Mesothelial cell of epicardium (in vitro differentiated cells): Measurements from ENCODE around the gene WWP2. TPM values are rescaled to one million over a fixed set of nuclear protein-coding genes. Genes with fewer than 3 reads are reported as not detected.

Experiments used
- DNase-seq, 2 experiments: peaks; one replicate each; pipeline ENCODE4 v3.0.0; 2021; ENCODE audit warnings: low spot score in 2 of 2; ENCODE audit not compliant: unreplicated experiment in 2 of 2
- H3K27ac Mint-ChIP-seq: 2 replicates; pipeline ENCODE4 v1.8.0; 2021; ENCODE audit warnings: mixed read lengths
- H3K27me3 Mint-ChIP-seq: 2 replicates; pipeline ENCODE4 v1.8.0; 2021; ENCODE audit warnings: low read depth, mixed read lengths
- H3K36me3 Mint-ChIP-seq: 2 replicates; pipeline ENCODE4 v1.8.0; 2021; ENCODE audit warnings: mixed read lengths
- H3K4me1 Mint-ChIP-seq: 2 replicates; pipeline ENCODE4 v1.8.0; 2021; ENCODE audit warnings: mixed read lengths
- H3K4me3 Mint-ChIP-seq: 2 replicates; pipeline ENCODE4 v1.8.0; 2021; ENCODE audit warnings: mild to moderate bottlenecking, moderate library complexity, mixed read lengths
- H3K9me3 Mint-ChIP-seq: 2 replicates; pipeline ENCODE4 v1.8.0; 2021; ENCODE audit warnings: mixed read lengths
- total RNA-seq: library from RNA; stranded (reverse); gene quantifications from 3 replicates; pipeline ENCODE4 v1.2.1, GENCODE V29; 2021
- TF ChIP-seq, protein P1 (sequence below): fragments of 200-600 bp; sonication (generic); IDR thresholded peaks from one replicate; pipeline ENCODE4 v1.5.0; 2021; ENCODE audit warnings: antibody characterized with exemption; ENCODE audit not compliant: unreplicated experiment

The WWP2 gene
- total RNA-seq, 1 donor from 2014 or later = 39.6 TPM

DNA sequence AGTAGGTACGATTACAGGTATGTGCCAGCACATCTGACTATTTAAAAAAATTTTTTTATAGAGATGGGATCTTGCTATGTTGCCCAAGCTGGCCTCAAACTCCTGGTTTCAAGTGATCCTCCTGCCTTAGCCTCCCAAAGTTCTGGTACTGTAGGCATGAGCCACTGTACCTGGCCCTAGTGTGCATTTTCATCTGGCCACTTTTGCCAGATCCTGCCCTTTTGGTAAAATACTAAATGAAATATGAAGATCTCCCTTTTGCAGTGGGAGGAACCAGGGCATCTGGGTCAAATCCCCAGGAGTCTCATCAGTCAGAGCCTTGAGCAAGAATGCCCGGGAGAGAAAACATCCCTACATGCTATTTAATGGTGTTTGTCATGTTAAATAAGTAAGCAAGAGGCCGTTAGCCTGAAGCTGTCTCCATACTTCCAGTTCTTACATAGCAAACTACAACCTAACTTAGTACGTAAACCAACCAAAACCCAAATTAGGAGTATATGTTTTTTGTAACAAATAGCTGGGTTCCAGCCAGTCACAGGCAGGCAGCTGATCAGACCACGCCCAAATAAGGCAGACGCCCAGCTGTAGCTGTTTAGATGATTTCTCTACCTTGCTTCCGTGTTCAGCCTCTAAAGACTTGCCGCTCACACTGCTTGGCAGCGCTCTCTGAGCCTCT is 142.5 kb downstream of the WWP2 start:
- TF ChIP-seq, protein P1, sequence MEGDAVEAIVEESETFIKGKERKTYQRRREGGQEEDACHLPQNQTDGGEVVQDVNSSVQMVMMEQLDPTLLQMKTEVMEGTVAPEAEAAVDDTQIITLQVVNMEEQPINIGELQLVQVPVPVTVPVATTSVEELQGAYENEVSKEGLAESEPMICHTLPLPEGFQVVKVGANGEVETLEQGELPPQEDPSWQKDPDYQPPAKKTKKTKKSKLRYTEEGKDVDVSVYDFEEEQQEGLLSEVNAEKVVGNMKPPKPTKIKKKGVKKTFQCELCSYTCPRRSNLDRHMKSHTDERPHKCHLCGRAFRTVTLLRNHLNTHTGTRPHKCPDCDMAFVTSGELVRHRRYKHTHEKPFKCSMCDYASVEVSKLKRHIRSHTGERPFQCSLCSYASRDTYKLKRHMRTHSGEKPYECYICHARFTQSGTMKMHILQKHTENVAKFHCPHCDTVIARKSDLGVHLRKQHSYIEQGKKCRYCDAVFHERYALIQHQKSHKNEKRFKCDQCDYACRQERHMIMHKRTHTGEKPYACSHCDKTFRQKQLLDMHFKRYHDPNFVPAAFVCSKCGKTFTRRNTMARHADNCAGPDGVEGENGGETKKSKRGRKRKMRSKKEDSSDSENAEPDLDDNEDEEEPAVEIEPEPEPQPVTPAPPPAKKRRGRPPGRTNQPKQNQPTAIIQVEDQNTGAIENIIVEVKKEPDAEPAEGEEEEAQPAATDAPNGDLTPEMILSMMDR = no peak

DNA sequence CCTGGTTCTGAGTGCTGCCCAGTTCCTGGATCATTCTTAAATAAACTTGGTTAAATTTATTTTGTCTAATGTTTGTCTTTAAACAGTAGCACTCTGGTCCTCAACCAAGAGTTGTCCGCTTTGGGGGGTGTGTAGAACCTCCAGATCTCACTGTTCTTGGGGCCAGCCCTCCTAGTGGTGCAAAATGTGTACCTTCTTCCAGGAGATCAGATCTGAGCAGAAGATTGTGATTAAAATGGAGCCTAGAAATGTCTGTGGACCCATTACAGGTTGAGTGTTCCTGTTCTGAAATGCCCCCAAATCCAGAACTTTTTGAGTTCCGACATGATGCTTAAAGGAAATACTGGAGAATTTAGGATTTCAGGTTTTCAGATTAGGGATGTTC is 143.0 kb downstream of the WWP2 start:
- peaks cover 14% of the 10 kb centered on the region for H3K36me3 Mint-ChIP-seq
- no peak for DNase-seq
- H3K9me3 Mint-ChIP-seq = no peaks in the 10 kb centered on the region
- TF ChIP-seq, protein P1 = no peak
- H3K4me3 Mint-ChIP-seq = no peak overlapping the region
- no peak overlapping the region for H3K27ac Mint-ChIP-seq
- no peaks in the 10 kb centered on the region for H3K27me3 Mint-ChIP-seq
- H3K4me1 Mint-ChIP-seq = peaks cover 6% of the 10 kb centered on the region

More for the DNA sequence above, 142.5 kb downstream of the WWP2 start:
- Mint-ChIP-seq H3K36me3 (peaks cover 13% of the 10 kb centered on the region), H3K4me3 (no peak overlapping the region), H3K9me3 (no peaks in the 10 kb centered on the region), H3K27me3 (no peaks in the 10 kb centered on the region), H3K27ac (no peak overlapping the region), H3K4me1 (peaks cover 6% of the 10 kb centered on the region)
- DNase-seq = no peak

DNA sequence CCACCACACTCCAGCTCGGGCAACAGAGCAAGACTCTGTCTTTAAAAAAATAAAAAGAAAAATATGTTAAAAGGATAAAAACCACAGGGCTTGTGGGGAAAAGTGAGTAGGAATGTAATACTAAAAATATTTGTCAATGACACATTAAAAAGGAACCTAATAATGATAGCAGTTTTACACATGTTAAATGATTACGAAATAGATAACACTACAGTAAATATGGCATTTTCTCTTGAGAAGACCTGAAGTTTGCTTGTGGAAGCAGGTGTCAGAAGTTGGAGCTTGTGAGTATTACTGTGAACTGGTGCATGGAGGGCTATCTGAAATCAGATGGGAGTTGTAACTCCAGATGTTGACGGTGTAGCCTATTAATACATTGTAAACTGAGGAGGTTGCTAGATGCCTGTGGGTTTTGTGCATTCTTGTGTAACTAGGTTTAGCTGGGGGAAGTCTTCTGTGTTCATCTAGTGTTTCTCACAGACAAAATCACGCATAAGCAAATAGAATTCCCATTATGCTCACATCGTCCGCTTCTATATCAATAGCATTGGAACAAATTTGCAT is 144.8 kb downstream of the WWP2 start:
- TF ChIP-seq, protein P1 = no peak
- H3K27ac Mint-ChIP-seq = no peak overlapping the region
- H3K27me3 Mint-ChIP-seq = no peaks in the 10 kb centered on the region
- no peak for DNase-seq
- H3K4me1 Mint-ChIP-seq = no peaks in the 10 kb centered on the region
- no peaks in the 10 kb centered on the region for H3K9me3 Mint-ChIP-seq
- no peak overlapping the region for H3K4me3 Mint-ChIP-seq
- peaks cover 16% of the 10 kb centered on the region for H3K36me3 Mint-ChIP-seq

DNA sequence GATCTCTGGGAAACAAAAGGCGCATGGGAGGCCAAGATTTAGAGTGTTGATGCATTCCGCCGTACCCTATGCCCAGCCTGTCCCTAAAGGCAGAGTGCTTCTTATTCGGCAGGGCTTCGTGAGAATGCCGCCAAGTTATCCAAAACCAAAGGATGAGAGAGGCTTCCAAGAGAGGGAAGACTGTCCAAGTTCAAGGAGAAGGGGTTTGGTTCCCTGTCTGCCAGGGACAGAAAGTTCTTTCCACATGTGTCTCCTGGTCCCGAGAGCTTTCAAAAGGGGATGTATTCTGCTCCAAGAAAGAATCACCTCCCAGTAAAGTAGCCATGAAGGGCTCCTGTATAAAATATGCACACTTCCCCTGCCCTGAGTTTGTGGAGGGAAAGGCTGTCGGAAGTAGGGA is 146.9 kb downstream of the WWP2 start:
- no peaks in the 10 kb centered on the region for H3K9me3 Mint-ChIP-seq
- DNase-seq = no peak
- no peaks in the 10 kb centered on the region for H3K27me3 Mint-ChIP-seq
- TF ChIP-seq, protein P1 = no peak
- H3K4me1 Mint-ChIP-seq = no peaks in the 10 kb centered on the region
- peaks cover 12% of the 10 kb centered on the region for H3K36me3 Mint-ChIP-seq
- H3K27ac Mint-ChIP-seq = no peak overlapping the region
- H3K4me3 Mint-ChIP-seq = no peak overlapping the region

DNA sequence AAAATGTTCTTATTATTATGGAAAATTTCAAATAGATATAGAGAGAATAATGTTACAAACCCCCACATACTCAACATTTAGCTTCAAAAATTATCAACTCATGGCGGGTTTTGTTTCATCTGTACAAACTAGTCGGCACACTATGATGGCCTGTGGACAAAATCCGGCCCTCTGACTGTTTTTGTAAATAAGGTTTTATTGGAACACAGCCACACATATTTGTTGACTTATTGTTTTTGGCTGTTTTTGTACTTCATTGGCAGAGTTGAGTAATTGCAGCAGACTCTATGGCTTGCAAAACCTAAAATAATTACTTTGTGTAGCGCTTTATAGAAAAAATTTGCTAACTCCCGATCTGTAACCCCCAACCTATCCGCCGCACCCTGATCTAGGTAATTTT is 147.6 kb downstream of the WWP2 start:
- no peaks in the 10 kb centered on the region for H3K4me1 Mint-ChIP-seq
- no peak for DNase-seq
- H3K4me3 Mint-ChIP-seq = no peak overlapping the region
- H3K27me3 Mint-ChIP-seq = no peaks in the 10 kb centered on the region
- H3K9me3 Mint-ChIP-seq = no peaks in the 10 kb centered on the region
- TF ChIP-seq, protein P1 = no peak
- H3K27ac Mint-ChIP-seq = no peak overlapping the region
- H3K36me3 Mint-ChIP-seq = peaks cover 11% of the 10 kb centered on the region

DNA sequence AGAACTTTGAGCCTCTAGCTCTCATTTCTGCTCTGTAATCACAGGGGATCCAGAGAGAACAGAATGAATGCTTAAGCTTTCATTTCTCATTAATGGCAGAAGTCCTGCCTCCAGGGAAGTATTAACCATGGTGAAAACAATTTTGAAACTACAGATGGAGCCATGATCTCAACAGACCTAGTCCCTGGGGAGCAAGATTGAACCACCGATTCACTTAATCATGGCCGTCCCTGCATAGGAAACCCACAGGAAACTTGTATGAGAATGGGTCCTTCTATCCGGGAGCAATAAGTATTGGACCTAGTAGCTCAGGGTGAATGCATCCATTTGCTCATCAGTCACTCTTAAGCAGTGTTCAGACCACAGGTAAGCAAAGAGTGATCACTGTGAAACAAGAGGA is 148.8 kb downstream of the WWP2 start:
- H3K27ac Mint-ChIP-seq = no peak overlapping the region
- no peak overlapping the region for H3K4me3 Mint-ChIP-seq
- H3K4me1 Mint-ChIP-seq = no peaks in the 10 kb centered on the region
- peaks cover 11% of the 10 kb centered on the region for H3K36me3 Mint-ChIP-seq
- TF ChIP-seq, protein P1 = no peak
- DNase-seq = no peak
- H3K27me3 Mint-ChIP-seq = no peaks in the 10 kb centered on the region
- no peaks in the 10 kb centered on the region for H3K9me3 Mint-ChIP-seq
